ENCODE results near the gene PRPF6. TPM values are rescaled to one million over a fixed set of nuclear protein-coding genes. Genes with fewer than 3 reads are reported as not detected.

Gene PRPF6
- total and polyA plus RNA-seq, 2 of the 13 experiments (the other 11 are each of a cell fraction or from before 2014, with no cell fraction given), result 63.7 to 101 TPM

GRCh38 chr20:64065974-64066343 is 85.0 kb downstream of the PRPF6 start (continued):
- TF ChIP-seq ETS1 (CRISPR knock-in tag; IDR thresholded peaks at IDR 0.05) (no peak), ZBTB2 (CRISPR knock-in tag; IDR thresholded peaks at IDR 0.05; ENCODE audit: low read depth) (no peak), FIP1L1 (IDR thresholded peaks at IDR 0.05; ENCODE audit: borderline replicate concordance, insufficient read depth, low read depth, low read length) (no peak), THAP11 (CRISPR knock-in tag; IDR thresholded peaks at IDR 0.05) (peak; percentile 63; the same call in 1 of the 2 replicates), ZNF207 (IDR thresholded peaks at IDR 0.05; ENCODE audit: borderline replicate concordance) (no peak), ZNF629 (CRISPR knock-in tag; conservative IDR thresholded peaks at IDR 0.05) (no peak), THYN1 (CRISPR knock-in tag; IDR thresholded peaks at IDR 0.05; ENCODE audit: borderline replicate concordance, low read depth) (no peak), ZNF180 (CRISPR knock-in tag; IDR thresholded peaks at IDR 0.05; ENCODE audit: borderline replicate concordance, low read depth) (no peak), SP1 (IDR thresholded peaks at IDR 0.05) (no peak), SP1 (CRISPR knock-in tag; IDR thresholded peaks at IDR 0.05) (no peak), ZNF382 (CRISPR knock-in tag; IDR thresholded peaks at IDR 0.05; ENCODE audit: borderline replicate concordance) (no peak), BATF2 (CRISPR knock-in tag; IDR thresholded peaks at IDR 0.05) (no peak), ZNF513 (CRISPR knock-in tag; conservative IDR thresholded peaks at IDR 0.05) (no peak), ZNF280B (CRISPR knock-in tag; IDR thresholded peaks at IDR 0.05; ENCODE audit: borderline replicate concordance) (no peak), PBX2 (CRISPR knock-in tag; IDR thresholded peaks at IDR 0.05) (0 out of 2 replicates have a peak, but pooled peaks have one; percentile 20), IRF1 (CRISPR knock-in tag; IDR thresholded peaks at IDR 0.05; ENCODE audit: low read depth) (no peak), ZNF230 (CRISPR knock-in tag; IDR thresholded peaks at IDR 0.05) (no peak), CERS6 (CRISPR knock-in tag; IDR thresholded peaks at IDR 0.05) (no peak), ZNF703 (CRISPR knock-in tag; IDR thresholded peaks at IDR 0.05; ENCODE audit: borderline replicate concordance) (no peak), CBFB (CRISPR knock-in tag; IDR thresholded peaks at IDR 0.05) (no peak), GATAD2A (CRISPR knock-in tag; IDR thresholded peaks at IDR 0.05) (peak; percentile 18; the same call in 1 of the 2 replicates)

Data from HepG2 (cell line).